Hematopoietic multipotent progenitor cell (in vitro differentiated cells): ENCODE results near the gene MOBP. TPM values are rescaled to one million over a fixed set of nuclear protein-coding genes. Genes with fewer than 3 reads are reported as not detected.

Experiments used
- DNase-seq, 3 donors: peaks; one replicate each; pipeline ENCODE4 v3.0.0-alpha.2; 2011 to 2015; ENCODE audit warnings: low read depth in 2 of 3, low spot score in 2 of 3
- total RNA-seq: library from RNA; depleted of rRNA; stranded (reverse); fragments of >200 nt; gene quantifications from one replicate; pipeline ENCODE4 v1.2.3, GENCODE V29; 2012

MOBP gene
- total RNA-seq, 1 donor: under 0.01 TPM

DNA sequence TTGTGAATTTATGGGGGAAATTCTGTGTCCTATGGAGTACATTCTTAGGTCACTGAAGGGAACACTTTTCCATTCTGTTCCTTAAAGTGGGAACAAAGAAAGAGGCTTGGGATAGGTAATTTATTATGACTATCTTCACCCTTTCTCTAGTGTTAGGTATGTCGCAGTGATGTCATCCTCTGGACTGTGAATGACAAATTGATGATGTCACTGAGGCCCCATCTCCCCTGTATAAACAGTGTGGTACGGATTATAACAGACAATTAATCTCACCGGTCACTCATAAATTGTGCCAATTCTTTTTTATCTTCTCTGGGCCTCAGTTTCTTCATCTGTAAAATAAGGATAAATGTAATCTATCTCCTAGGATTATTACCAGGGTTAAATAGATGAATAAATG lies 23.5 kb downstream of the MOBP start:
- no peak for DNase-seq

DNA sequence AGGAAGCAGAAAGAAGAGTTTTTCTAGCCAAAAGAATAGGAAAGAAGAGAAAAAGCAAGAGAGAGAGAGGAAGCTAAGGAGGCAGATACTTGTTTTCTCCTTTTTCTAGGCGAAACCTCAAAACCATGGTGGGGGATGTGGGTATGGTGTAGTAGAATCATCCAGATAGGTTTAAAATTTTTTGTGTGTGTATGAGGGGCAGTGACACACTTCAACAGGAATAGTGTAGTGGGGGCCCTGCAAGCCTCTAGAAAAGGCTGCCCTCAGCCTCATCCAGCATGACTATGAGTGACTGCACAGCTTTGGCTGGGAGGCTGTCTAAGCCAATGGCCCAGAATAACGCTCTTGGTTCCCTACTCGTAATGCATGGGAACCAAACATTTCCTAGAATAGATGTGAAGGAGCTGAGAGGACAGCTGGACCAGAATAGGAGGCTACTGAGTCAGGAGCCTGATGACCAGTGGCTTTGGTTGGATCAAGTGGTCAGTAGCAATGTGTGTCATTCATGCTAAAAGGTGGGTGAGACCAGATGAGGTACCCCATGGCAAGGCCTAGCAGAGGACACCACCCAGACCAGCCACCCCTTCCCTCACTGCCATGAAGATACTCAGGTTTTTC lies 24.4 kb downstream of the MOBP start:
- no peak for DNase-seq

DNA sequence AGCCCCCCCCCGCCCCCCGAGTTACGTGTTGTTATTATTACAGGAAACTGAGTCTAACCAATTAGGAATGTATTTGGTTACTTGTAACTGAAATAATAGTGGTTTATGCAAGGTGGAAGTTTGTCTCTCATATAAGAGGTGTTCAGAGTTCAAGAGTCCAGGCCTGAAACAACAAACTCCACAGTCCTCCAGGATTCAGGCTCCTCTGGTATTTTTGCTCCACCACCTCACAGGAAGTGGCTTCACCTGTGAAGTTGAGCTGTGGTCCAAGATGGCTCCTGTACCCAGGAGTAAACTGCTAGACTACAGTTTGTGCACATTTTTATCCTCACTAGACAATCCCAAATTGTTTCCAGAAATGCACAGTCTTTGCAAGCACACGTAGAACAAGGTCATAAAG lies 27.3 kb downstream of the MOBP start:
- DNase-seq: no peak

DNA sequence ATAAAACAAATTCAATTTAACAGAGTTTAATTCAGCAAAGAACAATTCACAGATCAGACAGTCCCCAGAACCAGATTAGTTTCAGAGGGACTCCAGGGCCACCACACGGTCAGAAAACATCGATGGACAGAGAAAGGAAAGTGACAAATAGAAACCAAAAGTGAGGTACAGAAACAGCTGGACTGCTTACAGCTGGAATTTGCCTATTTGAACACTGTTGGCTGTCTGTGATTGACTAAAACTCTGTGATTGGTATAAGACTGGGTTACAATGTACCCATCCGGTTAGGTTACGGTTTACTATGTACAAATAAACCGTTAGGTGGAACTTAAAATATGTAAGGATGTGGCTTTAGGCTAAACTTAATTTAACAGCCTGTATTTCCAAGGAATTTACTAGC lies 30.3 kb downstream of the MOBP start:
- no peak for DNase-seq

DNA sequence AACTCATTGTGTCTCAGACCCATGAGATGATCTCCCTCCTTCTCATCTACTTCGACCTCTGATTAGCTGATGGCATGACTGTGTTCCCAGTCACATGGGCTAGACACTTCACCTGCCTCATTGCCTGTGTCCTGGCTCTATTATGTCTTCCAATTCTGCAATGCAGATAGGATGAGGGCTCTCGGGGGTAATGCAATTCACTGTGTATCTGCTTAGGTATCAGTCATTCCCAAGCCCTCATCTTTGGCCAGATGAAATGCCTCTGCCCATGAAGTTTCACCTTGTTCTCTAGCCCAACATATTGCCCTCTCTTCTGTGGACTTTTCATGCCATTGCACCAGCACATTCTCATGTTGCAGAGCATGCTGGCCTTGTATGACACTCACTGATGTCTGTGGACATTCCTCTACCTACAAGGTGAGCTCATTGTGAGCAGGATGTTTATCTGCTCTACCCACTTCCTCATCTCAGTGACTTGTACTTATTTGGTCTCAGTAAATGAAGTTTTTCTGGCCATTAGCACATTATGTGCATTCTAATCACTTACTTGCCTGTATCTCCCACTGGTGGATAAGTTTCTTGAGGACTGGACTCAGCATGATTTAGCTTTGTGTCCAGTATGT lies 32.3 kb downstream of the MOBP start:
- peak in 1 of 3 donors; percentile 19 for DNase-seq

DNA sequence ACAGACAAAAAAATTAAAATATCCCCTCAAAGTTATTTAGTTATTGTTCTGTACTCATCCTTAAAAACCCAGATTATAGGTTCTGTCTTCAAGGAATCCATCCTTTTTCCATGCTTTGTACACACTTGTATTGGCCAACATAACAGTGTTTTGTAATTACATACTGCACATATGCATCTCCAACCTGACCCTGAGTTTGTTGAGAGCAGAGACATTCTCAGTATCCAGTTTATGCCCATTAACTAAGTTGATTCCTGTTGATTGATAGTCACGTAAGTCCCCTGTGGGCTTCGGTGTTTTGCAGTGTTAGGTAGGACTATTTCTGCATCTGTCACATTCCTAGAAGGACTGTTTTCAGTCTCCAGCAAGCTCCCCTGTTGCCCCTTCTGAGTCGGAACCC lies 33.6 kb downstream of the MOBP start:
- no peak for DNase-seq

DNA sequence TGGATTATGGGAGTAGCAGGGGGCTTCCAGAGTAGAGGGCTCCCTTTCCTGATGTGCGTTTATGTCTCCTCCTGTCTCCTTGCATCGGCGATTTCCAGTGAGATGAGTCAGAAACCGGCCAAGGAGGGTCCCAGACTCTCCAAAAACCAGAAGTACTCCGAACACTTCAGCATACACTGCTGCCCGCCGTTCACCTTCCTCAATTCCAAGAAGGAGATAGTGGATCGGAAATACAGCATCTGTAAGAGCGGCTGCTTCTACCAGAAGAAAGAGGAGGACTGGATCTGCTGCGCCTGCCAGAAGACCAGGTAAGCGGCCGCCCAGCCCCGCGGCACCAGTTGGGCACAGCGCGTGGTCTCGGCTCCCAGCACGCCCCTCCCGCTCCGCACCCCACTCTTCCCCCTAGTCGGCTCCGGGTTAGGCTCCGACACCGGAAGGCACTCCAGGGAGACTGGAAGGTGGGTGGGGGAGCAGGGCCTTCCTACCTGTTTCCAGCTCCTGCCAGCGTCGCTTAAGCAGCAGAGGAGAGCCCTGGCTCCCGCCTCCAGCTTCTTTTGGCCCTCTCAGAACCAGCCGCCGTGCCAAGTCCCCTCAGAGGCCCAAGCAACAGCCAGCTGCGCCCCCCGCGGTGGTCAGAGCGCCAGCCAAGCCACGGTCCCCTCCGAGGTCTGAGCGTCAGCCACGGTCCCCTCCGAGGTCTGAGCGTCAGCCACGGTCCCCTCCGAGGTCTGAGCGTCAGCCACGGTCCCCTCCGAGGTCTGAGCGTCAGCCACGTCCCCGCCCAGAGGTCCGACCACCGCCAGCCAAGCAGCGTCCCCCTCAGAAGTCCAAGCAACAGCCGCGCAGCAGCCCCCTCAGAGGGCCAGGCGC lies 34.7 kb downstream of the MOBP start:
- peak in 2 of 3 donors; percentile 26 to 33 for DNase-seq

DNA sequence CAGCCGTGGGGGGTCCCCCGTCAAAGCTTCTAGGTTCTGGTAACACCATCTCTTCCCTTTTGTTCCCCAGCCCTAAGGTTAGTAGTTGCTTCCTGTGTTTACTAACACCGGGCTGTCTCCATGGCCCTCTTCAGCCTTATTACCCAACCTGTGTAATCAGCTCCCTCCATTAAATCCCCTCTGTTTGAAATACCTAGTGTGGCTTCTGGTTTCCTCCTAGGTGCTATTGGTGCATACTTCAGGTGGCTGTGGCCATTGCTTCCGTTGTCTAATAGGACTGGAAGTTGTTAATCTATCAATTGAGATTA lies 35.3 kb downstream of the MOBP start:
- DNase-seq: peak in 2 of 3 donors; percentile 32 to 68

DNA sequence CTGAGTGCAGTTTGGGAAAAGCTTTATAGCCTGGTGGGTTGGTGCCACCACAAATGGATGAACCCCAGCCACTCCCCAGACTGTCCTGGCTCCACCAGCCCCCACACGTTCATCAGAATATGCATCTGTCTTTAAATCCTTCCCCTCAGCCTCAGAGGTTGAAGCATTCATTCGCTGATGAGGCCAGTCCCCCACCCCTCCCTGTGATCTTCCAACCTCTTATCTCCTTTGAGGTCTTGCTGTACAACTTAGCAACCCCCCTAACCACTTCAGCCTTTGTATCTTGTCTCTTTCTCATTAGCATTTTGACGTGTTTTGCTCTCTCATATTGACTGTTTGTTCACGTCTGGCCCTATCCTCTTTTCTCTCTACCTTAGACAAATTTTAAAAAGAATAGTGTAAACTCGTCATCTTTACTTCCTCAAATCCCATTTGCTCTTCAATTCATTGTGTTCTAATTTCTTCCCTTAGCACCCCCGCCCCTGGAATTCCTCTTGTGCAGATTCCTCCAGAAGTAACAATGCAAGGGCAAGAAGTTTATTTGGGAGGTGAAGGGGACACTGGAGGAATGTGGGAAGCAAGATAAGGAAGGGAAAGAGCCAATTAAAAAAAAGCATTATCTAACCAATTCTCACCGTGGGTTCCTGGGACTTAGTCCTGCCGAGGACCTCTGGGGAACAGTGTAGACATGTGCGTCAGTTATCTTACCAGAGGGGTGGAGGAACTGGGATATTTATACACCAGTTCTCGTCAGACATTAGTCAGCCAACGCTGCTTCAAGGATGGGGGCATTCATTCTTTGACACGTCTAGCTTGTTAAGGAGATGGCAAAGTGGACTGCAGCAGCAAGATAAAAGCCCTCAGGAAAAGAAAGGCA lies 38.6 kb downstream of the MOBP start:
- DNase-seq: no peak

DNA sequence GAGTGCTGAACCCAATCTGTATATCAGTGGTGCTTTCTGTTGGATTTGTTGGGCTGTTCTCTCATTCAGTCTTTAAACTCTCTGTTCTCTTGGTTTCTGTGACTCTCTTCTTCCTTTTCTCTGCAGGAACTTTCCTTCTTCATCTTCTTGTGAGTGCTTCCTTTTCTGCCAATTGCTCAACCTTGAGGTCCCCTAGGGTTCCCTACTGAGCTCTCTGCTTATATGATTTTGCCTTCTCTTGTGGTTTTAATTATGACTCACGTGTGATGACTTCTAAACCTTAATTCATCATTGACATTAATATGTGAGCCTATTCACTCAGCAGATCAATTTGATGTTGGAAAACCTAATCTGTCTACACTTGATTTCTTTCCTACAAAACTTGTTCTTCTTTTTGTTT lies 39.4 kb downstream of the MOBP start:
- no peak for DNase-seq

DNA sequence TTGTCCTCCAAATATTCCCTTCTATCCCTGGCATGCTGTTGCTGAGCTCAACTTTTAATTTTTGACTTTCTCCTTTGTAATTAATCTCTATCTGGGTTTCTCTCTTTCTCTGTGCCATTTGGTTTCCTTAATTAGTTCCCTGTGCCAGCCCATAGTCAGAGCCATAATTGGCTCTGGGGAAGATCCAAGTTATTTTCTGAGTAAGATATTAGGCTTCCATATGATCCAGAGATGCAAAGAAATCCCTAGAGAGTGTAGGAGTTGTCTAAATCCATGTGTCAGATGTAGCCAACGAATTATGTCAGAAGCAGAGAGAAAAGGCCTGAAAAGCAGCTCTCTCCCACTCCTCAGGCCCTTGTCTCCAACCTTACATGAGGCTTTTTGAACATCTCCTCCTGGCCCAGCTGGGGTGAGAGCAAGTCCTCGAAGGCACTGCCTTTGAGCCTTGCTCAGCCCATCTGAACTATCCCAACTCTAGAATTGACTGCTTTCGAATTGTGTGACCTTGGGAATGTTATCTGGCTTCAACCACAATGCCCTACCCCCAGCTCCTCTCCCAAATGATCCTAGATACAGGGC lies 46.4 kb downstream of the MOBP start:
- DNase-seq: no peak

DNA sequence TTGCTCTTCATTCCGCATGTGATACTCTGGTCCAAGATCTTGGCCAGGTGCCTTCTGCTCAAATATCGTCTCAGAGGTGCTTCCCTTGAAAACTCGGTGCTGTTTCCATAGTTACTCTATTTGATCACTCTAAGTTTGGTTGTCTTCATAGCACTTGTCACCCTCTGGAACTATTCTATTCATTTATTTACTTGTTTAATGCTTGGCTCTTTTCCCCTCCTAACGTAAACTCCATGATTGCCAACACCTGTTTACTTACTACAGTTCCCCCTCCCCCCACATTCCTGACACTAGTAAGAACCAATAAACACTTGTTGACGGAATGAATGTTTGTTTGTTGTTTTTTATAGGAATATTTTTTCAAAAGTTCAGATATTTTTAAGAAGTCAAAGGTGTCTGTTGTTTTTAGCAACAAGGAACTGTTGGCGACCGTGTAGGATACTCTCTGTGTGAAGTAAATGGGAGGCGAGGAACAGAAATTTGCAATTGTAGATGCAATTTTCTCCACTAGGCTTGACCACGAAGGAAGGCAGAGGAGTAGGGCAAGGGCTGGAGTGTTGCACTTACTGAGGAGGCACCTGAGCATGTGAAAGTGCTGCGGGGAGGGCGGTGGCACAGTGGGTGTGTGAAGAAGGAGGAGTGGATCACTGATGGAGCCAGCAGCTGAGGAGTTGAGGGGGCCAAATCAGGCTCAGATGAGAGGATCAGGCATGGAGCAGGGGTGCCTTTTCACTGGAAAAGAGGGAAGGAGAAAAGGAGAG lies 48.4 kb downstream of the MOBP start:
- no peak for DNase-seq

DNA sequence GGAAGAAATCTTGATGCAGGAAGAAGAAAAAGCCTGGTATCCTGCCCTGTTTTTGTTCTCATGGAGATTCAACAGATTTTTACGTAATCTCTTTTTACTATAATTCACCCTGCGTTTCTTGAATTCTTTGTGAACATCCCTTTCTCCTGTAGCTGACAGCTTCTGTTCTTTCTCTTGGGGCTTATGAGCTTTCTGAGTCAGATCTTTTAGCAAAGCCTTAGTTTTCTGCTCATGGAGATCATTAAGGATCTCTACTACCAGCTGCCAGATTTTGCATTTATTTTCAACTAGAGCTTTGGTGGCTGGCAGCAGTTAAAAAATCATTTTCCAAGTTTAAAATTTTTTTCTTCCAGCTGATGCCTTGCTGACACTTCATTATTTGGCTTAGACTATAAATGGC lies 51.6 kb downstream of the MOBP start:
- DNase-seq: no peak

DNA sequence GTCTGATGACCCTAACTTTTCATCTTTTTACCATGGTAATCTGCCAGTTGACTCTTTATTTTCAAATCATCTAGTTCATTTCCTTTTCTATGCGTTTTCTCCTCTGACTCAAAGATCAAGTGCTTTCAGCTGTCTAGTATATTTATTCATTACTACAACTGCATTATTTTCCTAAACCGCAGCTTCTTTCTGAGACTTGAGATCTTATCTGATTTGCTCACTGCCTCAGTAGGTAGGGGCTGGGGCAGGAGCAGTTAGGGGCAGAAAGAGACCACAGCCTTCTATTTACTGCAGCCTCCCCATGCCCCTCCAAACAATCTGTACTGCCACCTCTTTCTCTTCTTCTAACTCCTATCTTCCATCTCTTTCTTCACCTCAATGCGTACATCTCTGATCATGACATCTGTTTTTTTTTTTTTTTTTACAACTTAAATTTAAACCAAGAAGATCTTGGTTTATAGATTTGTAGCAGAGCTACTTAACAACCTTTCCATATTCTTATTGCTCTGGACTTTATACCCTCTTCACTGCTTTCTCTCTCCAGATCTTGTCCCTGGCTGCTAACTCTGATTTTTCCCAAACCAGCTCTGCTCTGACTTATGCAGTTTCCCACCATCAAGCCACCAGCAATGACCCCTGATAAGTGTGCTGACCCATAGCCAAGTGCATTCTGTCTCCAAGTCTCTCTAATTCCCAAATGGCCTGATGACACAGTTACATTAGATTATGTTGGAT lies 52.2 kb downstream of the MOBP start:
- DNase-seq: peak in 1 of 3 donors; percentile 20

DNA sequence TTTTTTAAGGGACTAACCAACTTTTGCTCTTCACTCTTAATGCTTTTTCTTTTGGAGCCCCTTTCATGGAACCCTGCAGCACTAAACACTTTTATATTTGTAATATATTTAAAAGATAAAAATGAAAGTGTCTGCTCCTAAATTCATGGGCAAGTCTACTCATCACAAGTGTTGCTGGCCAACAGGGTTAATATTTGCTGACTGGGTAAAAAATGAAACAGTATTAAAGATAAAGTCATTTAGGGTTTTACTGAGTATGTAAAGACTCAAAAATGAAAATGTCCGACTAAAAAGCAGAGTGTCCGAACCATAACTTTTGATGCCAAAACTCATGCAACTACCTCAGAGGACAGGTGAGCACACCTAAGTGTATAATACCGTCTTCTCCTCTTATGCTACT lies 54.0 kb downstream of the MOBP start:
- DNase-seq: no peak

DNA sequence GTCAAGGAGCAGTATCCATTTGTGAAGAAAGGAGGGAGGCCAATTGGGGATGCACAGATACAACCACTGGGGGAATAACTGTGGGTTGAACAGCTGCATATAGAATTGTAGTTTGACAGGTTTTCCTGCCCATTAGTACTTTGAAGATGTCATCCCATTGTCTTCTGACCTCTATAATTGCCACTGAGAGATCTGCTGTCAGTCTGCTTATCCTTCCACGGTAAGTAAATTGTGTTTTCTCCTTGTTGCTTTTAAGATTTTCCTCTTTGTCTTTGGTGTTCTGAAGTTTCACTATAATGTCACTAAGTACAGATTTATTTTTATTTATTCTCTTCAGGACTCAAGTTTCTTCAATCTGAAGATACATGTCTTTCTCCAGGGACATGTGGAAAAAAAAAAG lies 56.6 kb downstream of the MOBP start:
- no peak for DNase-seq

DNA sequence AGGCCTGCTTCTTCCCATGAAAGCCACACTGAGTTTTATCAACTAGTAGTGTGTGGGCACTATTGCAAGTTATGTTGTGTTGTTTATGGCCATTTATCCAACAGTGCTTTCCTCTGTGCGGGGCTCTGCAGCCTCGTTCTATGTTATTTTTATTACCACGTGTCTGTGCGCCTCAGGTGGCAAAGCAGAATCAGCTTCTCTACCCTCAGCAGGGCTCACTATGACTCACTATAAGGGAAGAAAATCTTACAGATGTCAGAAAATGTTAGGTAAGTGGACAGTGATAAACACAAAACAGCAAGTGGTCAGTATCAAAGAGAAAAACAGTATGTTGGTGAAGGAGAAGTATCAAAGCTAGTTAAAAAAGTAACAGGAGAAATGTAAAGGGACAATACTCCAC lies 61.4 kb downstream of the MOBP start:
- DNase-seq: no peak

DNA sequence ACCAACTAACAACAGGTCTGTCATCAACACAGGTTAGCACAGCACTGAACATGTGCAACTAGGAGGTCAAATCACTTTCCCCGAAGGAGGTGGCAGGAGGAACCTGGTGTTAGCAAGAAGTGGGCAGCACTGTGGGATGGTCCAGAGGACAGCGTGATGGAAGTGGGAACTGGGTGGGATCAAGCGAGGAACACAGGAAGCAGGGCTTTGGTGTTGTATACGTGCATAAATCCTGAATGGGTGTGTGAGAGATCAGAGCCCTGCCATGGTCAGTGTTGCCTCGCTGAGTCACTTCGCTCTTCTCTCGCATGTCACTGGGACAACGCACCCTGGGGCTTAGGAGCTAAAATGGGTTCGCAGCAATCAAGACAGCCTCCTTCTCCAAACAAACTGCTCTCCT lies 62.1 kb downstream of the MOBP start:
- no peak for DNase-seq

DNA sequence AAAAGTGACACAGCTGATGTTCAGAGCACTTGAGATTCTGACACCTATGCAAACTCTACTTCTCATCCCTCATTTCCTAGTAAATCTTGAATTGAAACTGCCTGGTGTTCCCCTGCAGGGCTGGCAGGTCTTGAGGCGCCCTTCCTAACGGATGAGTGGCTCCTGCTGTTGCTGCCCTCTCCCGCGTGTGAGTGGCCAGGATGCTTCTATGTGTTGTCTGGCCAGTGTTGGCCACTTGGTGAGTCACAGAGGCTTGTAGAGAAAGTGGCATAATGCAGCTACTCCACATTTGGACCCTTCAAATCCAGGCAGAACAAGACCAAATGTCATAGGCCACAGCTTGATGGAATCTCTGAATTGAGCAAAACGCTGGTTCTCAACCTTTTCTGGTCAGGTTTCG lies 63.6 kb downstream of the MOBP start:
- DNase-seq: no peak
